ENCODE measurements around the gene PLAC9.
A peak's percentile ranks its signal among the peaks of the same experiment; 100 is the strongest.

PLAC9 gene

DNA sequence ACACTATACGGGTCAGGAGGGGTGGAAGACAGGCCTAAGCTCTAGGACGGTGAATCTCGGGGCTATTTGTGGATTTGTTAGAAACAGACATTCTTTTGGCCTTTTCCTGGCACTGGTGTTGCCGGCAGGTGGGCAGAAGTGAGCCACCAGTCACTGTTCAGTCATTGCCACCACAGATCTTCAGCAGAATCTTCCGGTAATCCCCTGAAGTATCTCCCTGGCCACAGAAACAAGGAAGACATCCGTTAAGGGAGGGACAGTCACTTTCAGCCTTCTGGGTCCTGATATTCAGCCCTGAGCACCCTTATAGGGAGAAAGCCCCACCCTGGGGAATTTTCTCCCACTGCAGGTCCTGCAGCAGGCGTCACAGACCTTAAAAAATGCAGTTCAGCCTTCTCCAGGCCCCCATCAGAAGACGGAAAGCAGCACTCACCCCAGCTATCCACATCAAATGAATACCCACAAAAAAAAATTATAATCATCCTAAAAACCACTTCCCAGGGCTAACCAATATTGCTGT, 23.2 kb downstream of the PLAC9 start:
- TF ChIP-seq REST (IDR thresholded peaks at IDR 0.05; ENCODE audit: low read depth) (no peak), TCF12 (IDR thresholded peaks at IDR 0.05; ENCODE audit: low read depth) (no peak), RAD21 (IDR thresholded peaks at IDR 0.05; ENCODE audit: low read depth) (no peak), TAF1 (IDR thresholded peaks at IDR 0.05; ENCODE audit: low read depth) (no peak), CREB1 (IDR thresholded peaks at IDR 0.05; ENCODE audit: low read depth) (no peak)

- TF ChIP-seq TAF1 (IDR thresholded peaks at IDR 0.05; ENCODE audit: low read depth): no peak
- no peak for TF ChIP-seq CREB1 (IDR thresholded peaks at IDR 0.05; ENCODE audit: low read depth)
- TF ChIP-seq REST (IDR thresholded peaks at IDR 0.05; ENCODE audit: low read depth): no peak
- TF ChIP-seq YY1 (IDR thresholded peaks at IDR 0.05; ENCODE audit: low read depth): no peak
- TF ChIP-seq NFIC (IDR thresholded peaks at IDR 0.05): no peak
- no peak for TF ChIP-seq TCF12 (IDR thresholded peaks at IDR 0.05; ENCODE audit: low read depth)
- TF ChIP-seq FOXM1 (IDR thresholded peaks at IDR 0.05; ENCODE audit: borderline replicate concordance, low read depth): no peak
- TF ChIP-seq ZBTB7A (IDR thresholded peaks at IDR 0.05; ENCODE audit: low read depth): no peak
- TF ChIP-seq CEBPB (IDR thresholded peaks at IDR 0.05): no peak
These were observed 23.7 kb downstream of the PLAC9 start for GRCh38 chr10:80156216-80156615.

GRCh38 chr10:80157561-80157960, 25.0 kb downstream of the PLAC9 start:
- TF ChIP-seq FOXM1 (IDR thresholded peaks at IDR 0.05; ENCODE audit: borderline replicate concordance, low read depth) (no peak), TCF12 (IDR thresholded peaks at IDR 0.05; ENCODE audit: low read depth) (no peak), EGR1 (IDR thresholded peaks at IDR 0.05) (no peak), YY1 (IDR thresholded peaks at IDR 0.05; ENCODE audit: low read depth) (no peak), TEAD4 (IDR thresholded peaks at IDR 0.05) (no peak), REST (IDR thresholded peaks at IDR 0.05; ENCODE audit: low read depth) (no peak), NFIC (IDR thresholded peaks at IDR 0.05) (no peak), ZBTB7A (IDR thresholded peaks at IDR 0.05; ENCODE audit: low read depth) (no peak), EP300 (IDR thresholded peaks at IDR 0.05; ENCODE audit: borderline replicate concordance) (no peak), CREB1 (IDR thresholded peaks at IDR 0.05; ENCODE audit: low read depth) (no peak), RAD21 (IDR thresholded peaks at IDR 0.05; ENCODE audit: low read depth) (no peak), CEBPB (IDR thresholded peaks at IDR 0.05) (no peak)
- TF ChIP-seq, protein P1, sequence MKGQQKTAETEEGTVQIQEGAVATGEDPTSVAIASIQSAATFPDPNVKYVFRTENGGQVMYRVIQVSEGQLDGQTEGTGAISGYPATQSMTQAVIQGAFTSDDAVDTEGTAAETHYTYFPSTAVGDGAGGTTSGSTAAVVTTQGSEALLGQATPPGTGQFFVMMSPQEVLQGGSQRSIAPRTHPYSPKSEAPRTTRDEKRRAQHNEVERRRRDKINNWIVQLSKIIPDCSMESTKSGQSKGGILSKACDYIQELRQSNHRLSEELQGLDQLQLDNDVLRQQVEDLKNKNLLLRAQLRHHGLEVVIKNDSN (IDR thresholded peaks at IDR 0.05): no peak

- TF ChIP-seq FOXM1 (IDR thresholded peaks at IDR 0.05; ENCODE audit: borderline replicate concordance, low read depth): no peak
- TF ChIP-seq YY1 (IDR thresholded peaks at IDR 0.05; ENCODE audit: low read depth): no peak
- no peak for TF ChIP-seq EP300 (IDR thresholded peaks at IDR 0.05; ENCODE audit: borderline replicate concordance)
- TF ChIP-seq ZBTB7A (IDR thresholded peaks at IDR 0.05; ENCODE audit: low read depth): no peak
- TF ChIP-seq CEBPB (IDR thresholded peaks at IDR 0.05): no peak
- TF ChIP-seq EGR1 (IDR thresholded peaks at IDR 0.05): no peak
- no peak for TF ChIP-seq RAD21 (IDR thresholded peaks at IDR 0.05; ENCODE audit: low read depth)
- no peak for TF ChIP-seq TAF1 (IDR thresholded peaks at IDR 0.05; ENCODE audit: low read depth)
These were observed 25.6 kb downstream of the PLAC9 start for GRCh38 chr10:80158126-80158525.

DNA sequence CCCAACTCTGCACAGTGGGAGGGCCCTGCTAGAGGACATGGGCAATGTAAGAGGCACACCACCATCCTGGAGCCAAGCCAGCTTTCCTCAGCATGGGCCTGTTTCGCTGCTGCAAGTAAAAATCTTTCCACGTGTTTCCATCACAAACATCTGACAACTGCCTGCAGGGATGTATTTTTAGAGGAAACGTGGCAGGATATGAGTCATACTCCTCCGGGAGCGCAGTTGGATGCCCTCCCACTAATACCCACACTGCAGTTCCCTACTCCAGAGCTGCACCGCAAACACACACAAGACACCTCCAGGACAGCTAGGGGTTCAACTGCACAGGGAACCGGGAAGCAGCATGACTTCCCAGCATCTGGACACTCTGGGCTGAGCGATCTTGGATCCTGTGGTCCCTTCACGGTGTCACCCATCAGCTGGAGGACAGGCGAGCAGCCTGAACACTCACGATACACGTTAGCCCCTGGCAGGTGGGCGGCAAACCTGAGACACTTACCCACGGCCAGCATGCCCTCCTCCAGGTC, 26.1 kb downstream of the PLAC9 start:
- no peak; the same call in 1 of the 2 replicates for TF ChIP-seq RAD21 (IDR thresholded peaks at IDR 0.05; ENCODE audit: low read depth)
- peak; percentile 56; the same call in 1 of the 2 replicates for TF ChIP-seq EP300 (IDR thresholded peaks at IDR 0.05; ENCODE audit: borderline replicate concordance)
- TF ChIP-seq TCF12 (IDR thresholded peaks at IDR 0.05; ENCODE audit: low read depth): no peak; the same call in 1 of the 2 replicates
- no peak for TF ChIP-seq TAF1 (IDR thresholded peaks at IDR 0.05; ENCODE audit: low read depth)
- no peak for TF ChIP-seq REST (IDR thresholded peaks at IDR 0.05; ENCODE audit: low read depth)
- TF ChIP-seq YY1 (IDR thresholded peaks at IDR 0.05; ENCODE audit: low read depth): no peak
- TF ChIP-seq FOXM1 (IDR thresholded peaks at IDR 0.05; ENCODE audit: borderline replicate concordance, low read depth): no peak; the same call in 1 of the 2 replicates
- TF ChIP-seq EGR1 (IDR thresholded peaks at IDR 0.05): no peak
- TF ChIP-seq NFIC (IDR thresholded peaks at IDR 0.05): peak; percentile 85
- TF ChIP-seq CREB1 (IDR thresholded peaks at IDR 0.05; ENCODE audit: low read depth): no peak
- TF ChIP-seq, protein P2, sequence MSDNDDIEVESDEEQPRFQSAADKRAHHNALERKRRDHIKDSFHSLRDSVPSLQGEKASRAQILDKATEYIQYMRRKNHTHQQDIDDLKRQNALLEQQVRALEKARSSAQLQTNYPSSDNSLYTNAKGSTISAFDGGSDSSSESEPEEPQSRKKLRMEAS (IDR thresholded peaks at IDR 0.05): peak; percentile 97
- TF ChIP-seq TEAD4 (IDR thresholded peaks at IDR 0.05): no peak; the same call in 1 of the 2 replicates
- TF ChIP-seq, protein P1 (IDR thresholded peaks at IDR 0.05): no peak
- no peak for TF ChIP-seq ZBTB7A (IDR thresholded peaks at IDR 0.05; ENCODE audit: low read depth)
- TF ChIP-seq CEBPB (IDR thresholded peaks at IDR 0.05): no peak
